Activated CD4-positive, alpha-beta T cell treated with anti-CD3 and anti-CD28 coated beads for 36 hours (primary cell): ENCODE measurements around the gene XAGE1A. TPM values are rescaled to one million over a fixed set of nuclear protein-coding genes. Genes with fewer than 3 reads are reported as not detected.
"Not testable (repeated sequence)": the region's sequence is repeated elsewhere in the genome, so short reads cannot be mapped to it uniquely, and the experiment has no call there.

Experiments
- ATAC-seq: fragments of 200-7000 bp; cut with Tn5 transposase; one replicate; pipeline ENCODE4 v1.10.0; 2021; ENCODE audit warnings: mild to moderate bottlenecking, moderate library complexity
- CTCF ChIA-PET: fragments of 350-600 bp; sonication (Branson Sonifier 250); formaldehyde crosslinking; loops from one replicate; lab custom pipeline; 2021; ENCODE audit warnings: antibody characterized with exemption; lab: Charles Lee
- POLR2A ChIA-PET: fragments of 350-600 bp; sonication (Branson Sonifier 250); formaldehyde crosslinking; loops from one replicate; lab custom pipeline; 2021; ENCODE audit warnings: antibody characterized with exemption, inconsistent platforms; lab: Charles Lee
- DNase-seq: peaks from one replicate; pipeline ENCODE4 v3.0.0-alpha.2; 2020
- H3K27ac Mint-ChIP-seq: one replicate; pipeline ENCODE4 v1.8.0; 2021; ENCODE audit warnings: mixed read lengths
- H3K27me3 Mint-ChIP-seq: one replicate; pipeline ENCODE4 v1.8.0; 2021; ENCODE audit warnings: mixed read lengths
- H3K36me3 Mint-ChIP-seq: one replicate; pipeline ENCODE4 v1.8.0; 2021; ENCODE audit warnings: low read depth, mixed read lengths
- H3K4me1 Mint-ChIP-seq: one replicate; pipeline ENCODE4 v1.8.0; 2021; ENCODE audit warnings: mixed read lengths
- H3K4me3 Mint-ChIP-seq: one replicate; pipeline ENCODE4 v1.8.0; 2021; ENCODE audit warnings: mild to moderate bottlenecking, moderate library complexity, mixed read lengths
- H3K9me3 Mint-ChIP-seq: one replicate; pipeline ENCODE4 v1.8.0; 2021; ENCODE audit warnings: low read depth, mixed read lengths
- intact Hi-C, 2 experiments: fragments of 100-400 bp; cut with DNase I in 1 of 2; cut with micrococcal nuclease in 1 of 2; formaldehyde crosslinking; loops; one replicate each; pipeline versions ENCODE4 v1.14.2 to v1.15.1; 2022 to 2024; cut with DNase I, micrococcal nuclease
- total RNA-seq, 2 experiments: library from RNA; stranded (reverse); gene quantifications; one replicate each; pipeline ENCODE4 v1.2.3, GENCODE V29; 2021

XAGE1A gene, protein sequence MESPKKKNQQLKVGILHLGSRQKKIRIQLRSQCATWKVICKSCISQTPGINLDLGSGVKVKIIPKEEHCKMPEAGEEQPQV
- total RNA-seq: not detected

DNA sequence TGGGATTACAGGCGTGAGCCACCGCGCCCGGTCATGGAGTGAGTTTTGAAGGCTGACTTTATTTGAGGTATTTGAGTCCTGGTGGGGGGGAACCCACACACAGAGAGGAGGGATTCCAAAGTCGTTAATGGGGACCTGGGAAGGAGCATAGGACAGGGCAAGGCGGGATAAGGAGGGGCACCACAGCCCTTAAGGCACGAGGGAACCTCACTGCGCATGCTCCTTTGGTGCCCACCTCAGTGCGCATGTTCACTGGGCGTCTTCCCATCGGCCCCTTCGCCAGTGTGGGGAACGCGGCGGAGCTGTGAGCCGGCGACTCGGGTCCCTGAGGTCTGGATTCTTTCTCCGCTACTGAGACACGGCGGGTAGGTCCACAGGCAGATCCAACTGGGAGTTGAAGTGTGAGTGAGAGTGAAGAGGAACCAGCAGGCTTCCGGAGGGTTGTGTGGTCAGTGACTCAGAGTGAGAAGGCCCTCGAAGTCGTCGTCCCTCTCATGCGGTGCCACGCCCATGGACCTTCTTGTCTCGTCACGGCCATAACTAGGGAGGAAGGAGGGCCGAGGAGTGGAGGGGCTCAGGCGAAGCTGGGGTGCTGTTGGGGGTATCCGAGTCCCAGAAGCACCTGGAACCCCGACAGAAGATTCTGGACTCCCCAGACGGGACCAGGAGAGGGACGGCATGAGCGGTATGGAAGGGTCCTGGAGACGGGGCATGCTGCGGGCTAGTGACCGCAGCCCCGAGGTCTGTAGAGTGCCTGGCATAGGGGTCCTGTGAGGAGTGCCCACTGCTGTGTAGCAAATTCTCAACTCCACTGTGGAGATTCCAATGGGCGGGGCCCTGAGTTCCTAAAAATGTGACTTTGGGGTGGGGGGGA, at the start of gene XAGE1A:
Gene XAGE1A (plus strand): TSS at position 264 of the 874 bp plus-strand sequence. CDS start 1,554 bp downstream, outside the sequence.
- H3K27me3 Mint-ChIP-seq, ATAC-seq, CTCF ChIA-PET, POLR2A ChIA-PET, H3K4me1 Mint-ChIP-seq, H3K27ac Mint-ChIP-seq, H3K9me3 Mint-ChIP-seq, H3K4me3 Mint-ChIP-seq, intact Hi-C loops, DNase-seq, H3K36me3 Mint-ChIP-seq: not testable (repeated sequence)

DNA sequence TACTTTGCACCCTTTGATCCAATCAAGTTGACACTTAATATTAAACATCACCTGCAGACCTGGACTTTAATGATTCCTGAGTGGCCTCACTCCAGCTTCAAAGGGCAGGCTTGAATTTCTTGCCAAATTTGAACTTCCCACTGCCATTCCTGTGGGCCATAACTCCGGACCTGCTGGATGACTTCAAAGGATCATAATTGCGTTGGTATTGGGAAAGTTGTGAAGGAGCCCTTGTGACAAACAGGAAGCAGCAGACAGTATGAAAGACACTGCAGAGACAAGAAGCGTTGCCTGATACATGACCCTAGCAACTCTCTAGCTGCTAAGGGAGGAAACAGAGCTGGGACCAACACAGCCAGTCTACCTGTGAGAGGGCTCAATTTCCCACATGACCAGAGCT, 43.6 kb upstream of the XAGE1A start:
- POLR2A ChIA-PET, H3K4me3 Mint-ChIP-seq, H3K27me3 Mint-ChIP-seq: not testable (repeated sequence)

DNA sequence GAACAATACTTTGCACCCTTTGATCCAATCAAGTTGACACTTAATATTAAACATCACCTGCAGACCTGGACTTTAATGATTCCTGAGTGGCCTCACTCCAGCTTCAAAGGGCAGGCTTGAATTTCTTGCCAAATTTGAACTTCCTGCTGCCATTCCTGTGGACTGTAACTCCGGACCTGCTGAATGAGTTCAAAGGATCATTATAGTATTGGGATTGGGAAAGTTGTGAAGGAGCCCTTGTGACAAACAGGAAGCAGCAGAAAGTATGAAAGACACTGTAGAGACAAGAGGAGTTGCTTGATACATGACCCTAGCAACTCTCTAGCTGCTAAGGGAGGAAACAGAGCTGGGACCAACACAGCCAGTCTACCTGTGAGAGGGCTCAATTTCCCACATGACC, 24.3 kb upstream of the XAGE1A start:
- H3K4me3 Mint-ChIP-seq, CTCF ChIA-PET, DNase-seq, H3K9me3 Mint-ChIP-seq, H3K27ac Mint-ChIP-seq, H3K27me3 Mint-ChIP-seq, ATAC-seq, H3K4me1 Mint-ChIP-seq, POLR2A ChIA-PET, intact Hi-C loops, H3K36me3 Mint-ChIP-seq: not testable (repeated sequence)

More for the DNA sequence above, 43.6 kb upstream of the XAGE1A start:
- CTCF ChIA-PET, H3K36me3 Mint-ChIP-seq, intact Hi-C loops, H3K27ac Mint-ChIP-seq, H3K9me3 Mint-ChIP-seq, DNase-seq, ATAC-seq, H3K4me1 Mint-ChIP-seq: not testable (repeated sequence)

DNA sequence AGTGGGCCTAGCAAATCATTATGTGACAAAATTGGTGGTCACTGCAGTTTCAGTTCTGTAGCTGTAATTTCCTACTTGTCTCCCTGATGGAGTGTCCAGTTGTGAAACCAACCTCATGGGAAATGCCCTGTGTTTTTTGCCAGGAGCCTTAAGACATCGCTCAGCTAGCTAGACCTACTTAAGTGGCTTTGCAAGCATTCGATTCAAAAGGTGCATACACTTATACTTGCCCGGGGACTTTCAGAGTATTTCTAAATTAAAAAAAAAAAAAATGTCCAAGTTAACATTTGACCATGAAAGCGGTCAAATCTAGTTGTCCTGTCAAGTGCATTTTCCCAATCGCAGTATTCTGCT, 788 bp downstream of the XAGE1A start:
- CTCF ChIA-PET, DNase-seq, H3K4me3 Mint-ChIP-seq, intact Hi-C loops, H3K27ac Mint-ChIP-seq, H3K27me3 Mint-ChIP-seq, H3K4me1 Mint-ChIP-seq, H3K36me3 Mint-ChIP-seq, POLR2A ChIA-PET, H3K9me3 Mint-ChIP-seq, ATAC-seq: not testable (repeated sequence)

DNA sequence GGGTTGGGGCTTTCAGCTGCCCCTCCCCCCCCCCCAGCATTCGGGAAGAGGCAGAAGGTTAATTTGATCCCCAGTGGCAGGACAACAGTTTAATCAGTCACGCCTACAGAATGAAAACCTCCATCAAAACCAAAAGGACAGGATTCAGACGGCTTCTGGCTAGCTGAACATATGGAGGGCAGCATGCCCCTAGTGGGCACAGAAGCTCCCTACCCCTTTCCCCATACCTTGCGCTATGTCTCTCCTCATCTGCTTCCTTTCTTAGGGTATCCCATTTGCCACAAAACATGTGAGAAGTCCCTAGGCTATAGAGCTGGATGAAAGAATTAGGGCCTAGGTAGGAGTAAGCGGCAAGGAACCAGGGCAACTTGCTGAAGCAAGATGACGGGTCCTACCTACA, 5.8 kb downstream of the XAGE1A start:
- H3K4me3 Mint-ChIP-seq, intact Hi-C loops, H3K36me3 Mint-ChIP-seq, POLR2A ChIA-PET, H3K27ac Mint-ChIP-seq, H3K27me3 Mint-ChIP-seq, CTCF ChIA-PET, H3K4me1 Mint-ChIP-seq, H3K9me3 Mint-ChIP-seq, ATAC-seq, DNase-seq: not testable (repeated sequence)

DNA sequence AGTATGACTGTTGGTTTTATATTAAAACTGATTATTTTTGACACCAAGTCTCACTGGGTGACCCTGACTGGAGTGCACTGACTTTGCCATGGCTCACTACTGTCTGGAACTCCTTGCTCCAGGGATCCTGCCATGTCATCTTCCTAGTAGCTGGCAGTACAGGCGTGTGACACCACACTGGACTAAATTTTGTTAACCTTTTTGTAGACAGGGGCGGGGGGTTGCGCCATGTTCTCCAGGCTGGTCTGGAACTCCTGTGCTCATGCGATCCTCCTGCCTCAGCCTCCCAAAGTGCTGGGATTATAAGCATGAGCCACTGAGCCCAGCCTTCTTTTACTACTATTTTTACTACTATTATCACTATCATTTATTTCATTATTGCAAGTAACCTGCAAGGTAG, 8.9 kb downstream of the XAGE1A start:
- no peak for ATAC-seq
- CTCF ChIA-PET: no interaction called here

DNA sequence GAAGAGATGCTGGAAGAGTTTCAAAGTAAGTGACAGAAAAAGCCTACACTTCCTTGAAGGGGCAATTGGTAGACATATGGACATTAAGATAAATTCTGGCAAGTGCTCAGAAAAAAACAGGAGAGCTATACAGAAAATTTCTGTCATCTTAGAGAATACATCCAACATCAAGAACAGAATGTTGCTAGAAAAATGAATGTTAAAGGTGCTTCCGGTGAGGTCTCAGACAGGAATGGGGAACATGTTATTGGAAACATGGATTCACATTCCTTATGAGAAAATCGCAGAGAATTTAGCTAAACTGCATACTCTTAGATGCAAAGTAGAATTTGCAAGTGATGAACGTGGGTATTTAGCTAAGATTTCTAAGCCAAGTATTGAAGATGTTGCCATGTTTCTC, 11.7 kb downstream of the XAGE1A start:
- ATAC-seq (no peak), DNase-seq (no peak)
- Mint-ChIP-seq H3K9me3 (no peaks in the 10 kb centered on the region), H3K4me1 (no peaks in the 10 kb centered on the region), H3K27me3 (peaks cover 12% of the 10 kb centered on the region), H3K36me3 (no peaks in the 10 kb centered on the region), H3K27ac (no peak overlapping the region), H3K4me3 (no peak overlapping the region)
- intact Hi-C loops: no loop called here
- POLR2A ChIA-PET: no interaction called here
- CTCF ChIA-PET: no interaction called here

More for the DNA sequence above, 8.9 kb downstream of the XAGE1A start:
- H3K4me1 Mint-ChIP-seq: no peaks in the 10 kb centered on the region
- peaks cover 12% of the 10 kb centered on the region for H3K27me3 Mint-ChIP-seq
- no peaks in the 10 kb centered on the region for H3K9me3 Mint-ChIP-seq
- POLR2A ChIA-PET: no interaction called here
- H3K27ac Mint-ChIP-seq: no peak overlapping the region
- intact Hi-C loops: no loop called here
- no peaks in the 10 kb centered on the region for H3K36me3 Mint-ChIP-seq
- no peak for DNase-seq
- H3K4me3 Mint-ChIP-seq: no peak overlapping the region

DNA sequence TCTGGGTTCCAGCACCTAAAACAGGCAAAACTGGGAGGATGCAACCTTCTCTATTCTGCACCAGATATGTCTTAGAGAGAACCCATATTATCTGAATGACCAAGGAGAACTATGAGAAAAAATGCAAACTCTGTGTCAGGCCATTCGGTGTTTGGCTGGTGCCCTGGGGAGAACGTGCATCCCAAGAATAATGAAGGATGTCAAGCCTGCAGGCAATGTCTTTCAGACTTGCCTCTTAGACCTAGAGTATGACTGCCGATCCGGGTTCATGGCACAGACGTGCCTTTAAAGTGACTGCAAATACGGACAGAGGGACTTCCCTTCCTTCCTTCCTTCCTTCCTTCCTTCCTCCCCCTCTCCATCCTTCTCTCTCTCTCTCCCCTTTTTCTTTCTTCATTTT, 14.3 kb downstream of the XAGE1A start:
- ATAC-seq: no peak
- Mint-ChIP-seq H3K4me3 (no peak overlapping the region), H3K27me3 (peaks cover 12% of the 10 kb centered on the region), H3K27ac (no peak overlapping the region), H3K4me1 (no peaks in the 10 kb centered on the region), H3K36me3 (no peaks in the 10 kb centered on the region), H3K9me3 (no peaks in the 10 kb centered on the region)
- DNase-seq: no peak
- CTCF ChIA-PET: no interaction called here
- intact Hi-C loops: no loop called here
- POLR2A ChIA-PET: no interaction called here

DNA sequence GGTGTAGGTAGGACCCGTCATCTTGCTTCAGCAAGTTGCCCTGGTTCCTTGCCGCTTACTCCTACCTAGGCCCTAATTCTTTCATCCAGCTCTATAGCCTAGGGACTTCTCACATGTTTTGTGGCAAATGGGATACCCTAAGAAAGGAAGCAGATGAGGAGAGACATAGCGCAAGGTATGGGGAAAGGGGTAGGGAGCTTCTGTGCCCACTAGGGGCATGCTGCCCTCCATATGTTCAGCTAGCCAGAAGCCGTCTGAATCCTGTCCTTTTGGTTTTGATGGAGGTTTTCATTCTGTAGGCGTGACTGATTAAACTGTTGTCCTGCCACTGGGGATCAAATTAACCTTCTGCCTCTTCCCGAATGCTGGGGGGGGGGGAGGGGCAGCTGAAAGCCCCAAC, 15.5 kb downstream of the XAGE1A start:
- ATAC-seq, H3K4me3 Mint-ChIP-seq, POLR2A ChIA-PET, H3K27ac Mint-ChIP-seq, H3K4me1 Mint-ChIP-seq, intact Hi-C loops, H3K9me3 Mint-ChIP-seq, H3K27me3 Mint-ChIP-seq, CTCF ChIA-PET, H3K36me3 Mint-ChIP-seq, DNase-seq: not testable (repeated sequence)

DNA sequence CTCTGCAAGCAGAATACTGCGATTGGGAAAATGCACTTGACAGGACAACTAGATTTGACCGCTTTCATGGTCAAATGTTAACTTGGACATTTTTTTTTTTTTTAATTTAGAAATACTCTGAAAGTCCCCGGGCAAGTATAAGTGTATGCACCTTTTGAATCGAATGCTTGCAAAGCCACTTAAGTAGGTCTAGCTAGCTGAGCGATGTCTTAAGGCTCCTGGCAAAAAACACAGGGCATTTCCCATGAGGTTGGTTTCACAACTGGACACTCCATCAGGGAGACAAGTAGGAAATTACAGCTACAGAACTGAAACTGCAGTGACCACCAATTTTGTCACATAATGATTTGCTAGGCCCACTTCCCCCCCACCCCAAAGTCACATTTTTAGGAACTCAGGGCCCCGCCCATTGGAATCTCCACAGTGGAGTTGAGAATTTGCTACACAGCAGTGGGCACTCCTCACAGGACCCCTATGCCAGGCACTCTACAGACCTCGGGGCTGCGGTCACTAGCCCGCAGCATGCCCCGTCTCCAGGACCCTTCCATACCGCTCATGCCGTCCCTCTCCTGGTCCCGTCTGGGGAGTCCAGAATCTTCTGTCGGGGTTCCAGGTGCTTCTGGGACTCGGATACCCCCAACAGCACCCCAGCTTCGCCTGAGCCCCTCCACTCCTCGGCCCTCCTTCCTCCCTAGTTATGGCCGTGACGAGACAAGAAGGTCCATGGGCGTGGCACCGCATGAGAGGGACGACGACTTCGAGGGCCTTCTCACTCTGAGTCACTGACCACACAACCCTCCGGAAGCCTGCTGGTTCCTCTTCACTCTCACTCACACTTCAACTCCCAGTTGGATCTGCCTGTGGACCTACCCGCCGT, 20.7 kb downstream of the XAGE1A start:
- H3K9me3 Mint-ChIP-seq, DNase-seq, CTCF ChIA-PET, POLR2A ChIA-PET, H3K36me3 Mint-ChIP-seq, intact Hi-C loops, H3K27ac Mint-ChIP-seq, H3K4me3 Mint-ChIP-seq, H3K27me3 Mint-ChIP-seq, H3K4me1 Mint-ChIP-seq, ATAC-seq: not testable (repeated sequence)

DNA sequence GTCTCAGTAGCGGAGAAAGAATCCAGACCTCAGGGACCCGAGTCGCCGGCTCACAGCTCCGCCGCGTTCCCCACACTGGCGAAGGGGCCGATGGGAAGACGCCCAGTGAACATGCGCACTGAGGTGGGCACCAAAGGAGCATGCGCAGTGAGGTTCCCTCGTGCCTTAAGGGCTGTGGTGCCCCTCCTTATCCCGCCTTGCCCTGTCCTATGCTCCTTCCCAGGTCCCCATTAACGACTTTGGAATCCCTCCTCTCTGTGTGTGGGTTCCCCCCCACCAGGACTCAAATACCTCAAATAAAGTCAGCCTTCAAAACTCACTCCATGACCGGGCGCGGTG, 21.3 kb downstream of the XAGE1A start, which contains the start of gene XAGE1B:
Gene XAGE1B (minus strand): TSS at position 77 of the 339 bp plus-strand sequence. CDS start 1,536 bp downstream, outside the sequence.
- H3K9me3 Mint-ChIP-seq, intact Hi-C loops: not testable (repeated sequence)

More for the DNA sequence above, 21.3 kb downstream of the XAGE1A start, which contains the start of gene XAGE1B:
- ATAC-seq, H3K4me3 Mint-ChIP-seq, CTCF ChIA-PET, POLR2A ChIA-PET, H3K27me3 Mint-ChIP-seq, H3K4me1 Mint-ChIP-seq, H3K36me3 Mint-ChIP-seq, DNase-seq, H3K27ac Mint-ChIP-seq: not testable (repeated sequence)
